Stomach smooth muscle (tissue), 2 donors: ENCODE results near the gene EDEM1.

ENCODE experiments used
- H3K27ac ChIP-seq: one replicate; pipeline ENCODE4 v1.7.0; 2013; ENCODE audit warnings: mild to moderate bottlenecking, low read length, inconsistent platforms
- H3K27me3 ChIP-seq, 2 donors: one replicate each; pipeline ENCODE4 v1.7.0; 2013; ENCODE audit warnings: low read length in 2 of 2; ENCODE audit not compliant: insufficient read depth in 2 of 2, control insufficient read depth in 1 of 2
- H3K36me3 ChIP-seq, 2 donors: one replicate each; pipeline ENCODE4 v1.7.0; 2013; ENCODE audit warnings: low read length in 2 of 2; ENCODE audit not compliant: control insufficient read depth in 2 of 2, insufficient read depth in 2 of 2
- H3K4me1 ChIP-seq: one replicate; pipeline ENCODE4 v1.7.0; 2013; ENCODE audit warnings: low read length; ENCODE audit not compliant: control insufficient read depth, insufficient read depth
- H3K4me3 ChIP-seq, 2 donors: one replicate each; pipeline ENCODE4 v1.7.0; 2013; ENCODE audit warnings: low read length in 2 of 2
- H3K9ac ChIP-seq, 2 donors: one replicate each; pipeline ENCODE4 v1.7.0; 2013; ENCODE audit warnings: low read length in 2 of 2, mild to moderate bottlenecking in 1 of 2
- H3K9me3 ChIP-seq, 2 donors: one replicate each; pipeline ENCODE4 v1.7.0; 2013; ENCODE audit warnings: low read length in 2 of 2; ENCODE audit not compliant: control insufficient read depth in 2 of 2
- donor health status: healthy.
- donor health status: Pancreatic carcinoma.

The EDEM1 gene

GRCh38 chr3:5190147-5190791 lies 2.8 kb downstream of the EDEM1 start:
- peaks cover 9% of the 10 kb centered on the region for H3K4me1 ChIP-seq
- no peaks in the 10 kb centered on the region for H3K9me3 ChIP-seq
- H3K27me3 ChIP-seq: no peaks in the 10 kb centered on the region
- H3K4me3 ChIP-seq: peak overlapping the region in 1 of 2 donors; percentile 23
- H3K27ac ChIP-seq: no peak overlapping the region
- H3K9ac ChIP-seq: no peak overlapping the region
- H3K36me3 ChIP-seq: peaks cover 0 to 3% of the 10 kb centered on the region in 2 donors

DNA sequence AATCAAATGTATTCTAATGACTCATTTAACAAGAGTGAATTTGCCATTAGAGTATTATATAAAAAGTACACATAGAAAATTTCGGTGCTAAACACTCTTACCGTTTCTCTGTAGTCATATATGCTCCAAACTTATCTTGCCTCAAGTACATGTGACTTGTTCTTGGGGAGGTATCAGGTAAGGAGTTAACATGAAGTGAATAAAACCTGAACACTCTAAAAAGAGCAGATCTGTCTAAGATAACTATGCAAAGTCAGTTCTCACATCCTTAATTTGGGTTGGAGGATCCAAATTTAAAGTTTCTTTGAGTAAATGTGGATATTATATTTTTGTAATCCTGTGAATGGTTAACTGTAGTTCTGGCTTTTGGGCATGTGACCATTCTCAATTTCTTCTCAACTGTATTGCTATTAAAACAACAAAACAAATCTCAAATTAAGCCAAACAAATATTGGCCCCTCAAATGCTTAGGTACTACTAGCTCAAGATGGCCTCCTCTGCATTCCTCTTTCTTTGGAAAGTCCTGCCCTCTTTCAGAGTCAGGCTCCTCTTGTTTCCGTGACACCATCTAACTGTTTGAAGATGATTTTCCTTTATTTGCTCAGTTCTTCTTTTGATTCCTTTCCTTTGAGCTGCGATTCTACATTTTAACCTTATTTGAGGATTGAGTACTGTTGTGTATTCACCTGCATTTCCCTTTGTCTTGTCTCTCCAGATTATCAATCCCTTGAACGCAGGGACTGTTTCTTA lies 4.2 kb downstream of the EDEM1 start:
- Histone ChIP-seq H3K9ac (no peak overlapping the region), H3K4me1 (peaks cover 9% of the 10 kb centered on the region), H3K4me3 (no peak overlapping the region), H3K9me3 (no peaks in the 10 kb centered on the region), H3K27ac (no peak overlapping the region), H3K36me3 (peaks cover 0 to 3% of the 10 kb centered on the region in 2 donors), H3K27me3 (no peaks in the 10 kb centered on the region)

GRCh38 chr3:5192571-5193365 lies 5.3 kb downstream of the EDEM1 start:
- Histone ChIP-seq H3K4me1 (peaks cover 9% of the 10 kb centered on the region), H3K9me3 (no peaks in the 10 kb centered on the region), H3K4me3 (no peak overlapping the region), H3K27me3 (no peaks in the 10 kb centered on the region), H3K27ac (no peak overlapping the region), H3K36me3 (peaks cover 0 to 5% of the 10 kb centered on the region in 2 donors), H3K9ac (no peak overlapping the region)

DNA sequence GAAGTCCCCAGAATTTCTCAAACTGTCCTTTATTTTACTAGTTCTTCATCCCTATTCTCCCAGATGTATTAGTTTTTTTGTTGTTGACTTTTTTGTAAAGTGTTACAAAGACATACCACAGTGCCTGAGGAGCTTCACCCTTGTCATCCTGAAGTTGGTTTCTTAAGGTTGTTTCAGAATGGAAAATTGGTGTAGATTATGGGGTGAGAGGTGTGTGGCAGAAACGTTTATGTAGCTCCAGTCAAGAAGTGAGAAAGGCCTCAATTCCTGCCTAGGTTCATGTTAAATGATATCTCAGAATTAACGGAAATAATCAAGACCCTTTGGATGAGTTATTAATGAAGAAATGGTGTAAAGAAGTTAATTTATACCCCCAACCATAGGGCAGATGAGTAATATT lies 6.8 kb downstream of the EDEM1 start:
- Histone ChIP-seq H3K4me1 (no peaks in the 10 kb centered on the region), H3K9ac (no peak overlapping the region), H3K4me3 (no peak overlapping the region), H3K9me3 (no peaks in the 10 kb centered on the region), H3K27ac (no peak overlapping the region), H3K27me3 (no peaks in the 10 kb centered on the region), H3K36me3 (peaks cover 0 to 6% of the 10 kb centered on the region in 2 donors)

DNA sequence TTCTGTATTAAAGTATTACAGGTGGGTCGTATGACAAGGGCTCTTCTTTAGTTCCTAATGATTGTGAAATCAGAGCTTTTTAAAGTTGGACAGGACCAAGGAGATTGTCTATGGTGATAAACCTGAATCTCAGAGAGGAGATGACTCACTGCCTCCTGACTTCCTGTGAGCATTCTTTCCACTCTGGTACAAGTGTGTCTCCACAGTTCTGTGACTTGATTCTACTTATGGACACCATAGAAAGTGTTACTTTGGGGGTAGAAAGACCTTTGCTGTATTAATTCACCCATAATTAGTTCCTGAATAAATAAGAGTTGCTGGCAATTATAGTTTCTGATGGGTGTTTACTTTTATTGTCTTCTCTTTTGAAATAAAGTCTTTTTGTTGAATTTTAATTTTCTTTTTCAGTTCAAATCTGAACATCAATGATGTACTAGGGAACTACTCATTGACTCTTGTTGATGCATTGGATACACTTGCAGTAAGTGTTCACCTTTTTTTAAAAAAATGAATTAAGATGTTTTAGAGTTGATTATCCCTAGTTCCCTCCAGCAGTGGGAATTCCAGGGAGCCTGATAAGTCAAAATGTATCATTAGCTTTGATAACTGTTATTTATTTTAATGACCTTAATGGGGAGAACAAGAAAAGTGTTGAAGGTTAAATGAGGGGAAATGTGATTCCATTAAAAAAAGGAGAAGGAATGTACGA lies 7.4 kb downstream of the EDEM1 start:
- Histone ChIP-seq H3K36me3 (peaks cover 0 to 6% of the 10 kb centered on the region in 2 donors), H3K9me3 (no peaks in the 10 kb centered on the region), H3K27ac (no peak overlapping the region), H3K27me3 (no peaks in the 10 kb centered on the region), H3K4me3 (no peak overlapping the region), H3K9ac (no peak overlapping the region), H3K4me1 (no peaks in the 10 kb centered on the region)

DNA sequence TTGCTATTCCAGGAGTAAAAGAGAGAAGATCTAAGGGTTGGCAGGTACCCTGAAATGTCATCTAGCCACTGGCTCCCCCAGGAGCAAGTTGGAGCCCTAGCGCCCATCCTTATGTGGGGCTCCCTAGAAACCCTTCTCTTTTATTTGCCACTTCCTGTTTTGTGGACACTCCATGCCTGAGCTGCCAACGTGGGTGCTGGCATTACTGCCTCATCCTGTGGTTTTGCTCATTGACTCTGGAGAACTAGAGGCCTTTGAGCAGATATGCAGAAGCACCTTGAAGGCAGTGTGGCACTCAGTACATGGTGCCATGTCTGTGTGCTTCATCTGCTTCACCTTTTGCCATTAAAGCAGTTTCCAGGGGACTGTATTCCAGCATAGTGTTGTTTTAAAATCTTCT lies 8.1 kb downstream of the EDEM1 start:
- Histone ChIP-seq H3K4me3 (no peak overlapping the region), H3K27ac (no peak overlapping the region), H3K9ac (no peak overlapping the region), H3K27me3 (no peaks in the 10 kb centered on the region), H3K4me1 (no peaks in the 10 kb centered on the region), H3K9me3 (no peaks in the 10 kb centered on the region), H3K36me3 (peaks cover 0 to 9% of the 10 kb centered on the region in 2 donors)

- Histone ChIP-seq H3K9ac (no peak overlapping the region), H3K4me3 (no peak overlapping the region), H3K36me3 (peaks cover 4 to 10% of the 10 kb centered on the region in 2 donors), H3K9me3 (no peaks in the 10 kb centered on the region), H3K27ac (no peak overlapping the region), H3K4me1 (no peaks in the 10 kb centered on the region), H3K27me3 (no peaks in the 10 kb centered on the region)
These were observed 9.5 kb downstream of the EDEM1 start for GRCh38 chr3:5197022-5197421.

DNA sequence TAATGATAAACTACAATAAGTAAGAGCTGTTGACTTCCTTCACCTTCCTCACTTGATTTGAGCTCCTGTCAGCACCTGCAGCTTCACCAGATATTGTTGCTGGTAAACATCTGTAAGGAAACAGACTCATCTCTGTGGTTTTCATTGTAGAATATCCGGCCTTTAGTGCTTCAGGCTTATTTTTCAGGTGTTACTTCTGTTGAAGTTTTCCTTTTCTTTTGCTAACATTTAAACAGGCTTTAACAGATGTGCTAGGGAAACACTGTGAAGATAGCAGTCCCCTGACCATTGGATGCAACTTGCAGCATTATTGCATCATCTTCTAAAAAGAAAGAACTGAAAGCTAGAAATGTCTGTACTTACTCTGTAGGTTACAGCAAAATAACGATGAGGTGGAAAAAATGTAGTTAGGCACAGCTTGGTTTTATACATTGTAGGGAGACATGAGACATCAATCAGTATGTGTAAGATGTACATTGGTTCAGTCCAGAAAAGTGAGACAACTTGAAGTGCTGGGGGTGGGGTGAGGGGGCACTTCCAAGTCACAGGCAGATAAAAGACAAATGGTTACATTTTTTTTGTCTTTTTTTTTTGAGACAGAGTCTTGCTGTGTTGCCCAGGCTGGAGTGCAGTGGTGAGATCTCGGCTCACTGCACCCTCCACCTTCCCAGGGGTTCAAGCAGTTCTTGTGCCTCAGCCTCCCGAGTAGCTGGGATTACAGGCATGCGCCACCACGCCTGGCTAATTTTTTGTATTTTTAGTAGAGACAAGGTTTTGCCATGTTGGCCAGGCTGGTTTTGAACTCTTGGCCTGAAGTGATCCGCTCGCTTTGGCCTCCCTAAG lies 10.2 kb downstream of the EDEM1 start:
- Histone ChIP-seq H3K27ac (no peak overlapping the region), H3K9me3 (no peaks in the 10 kb centered on the region), H3K4me1 (no peaks in the 10 kb centered on the region), H3K36me3 (peaks cover 8 to 15% of the 10 kb centered on the region in 2 donors), H3K9ac (no peak overlapping the region), H3K27me3 (no peaks in the 10 kb centered on the region), H3K4me3 (no peak overlapping the region)

GRCh38 chr3:5198313-5198677 lies 10.8 kb downstream of the EDEM1 start:
- Histone ChIP-seq H3K27me3 (no peaks in the 10 kb centered on the region), H3K4me3 (no peak overlapping the region), H3K9me3 (no peaks in the 10 kb centered on the region), H3K9ac (no peak overlapping the region), H3K27ac (no peak overlapping the region), H3K36me3 (peaks cover 14 to 21% of the 10 kb centered on the region in 2 donors), H3K4me1 (no peaks in the 10 kb centered on the region)
